IMR-90 (cell line): ENCODE results near the gene DAAM2. TPM values are rescaled to one million over a fixed set of nuclear protein-coding genes. Genes with fewer than 3 reads are reported as not detected.

Experiments
- ATAC-seq: fragments of 200-7000 bp; cut with Tn5 transposase; 2 replicates; pipeline ENCODE4 v1.9.1; 2020; ENCODE audit warnings: low read depth, mild to moderate bottlenecking, moderate library complexity
- BruUV-seq: library from RNA; stranded (reverse); fragments of 400-500 nt; replicated peaks from 2 replicates; lab custom pipeline; 2021; lab: Mats Ljungman, UMichigan
- CTCF ChIA-PET: fragments of 300-600 bp; formaldehyde crosslinking; extraction: SDS; loops from one replicate; lab custom pipeline; 2021; ENCODE audit warnings: antibody characterized with exemption; lab: Yijun Ruan, JAX
- POLR2A ChIA-PET: fragments of 300-600 bp; sonication (Branson Sonifier 250); formaldehyde crosslinking; loops from one replicate; lab custom pipeline; 2022; ENCODE audit warnings: antibody characterized with exemption; ENCODE audit not compliant: unreplicated experiment; lab: Charles Lee
- DNase-seq: peaks from one replicate; pipeline ENCODE4 v3.0.0; 2013
- H2AFZ ChIP-seq: replicated peaks from 2 replicates; pipeline ENCODE3; 2013; ENCODE audit warnings: low read length, mild to moderate bottlenecking; ENCODE audit not compliant: poor library complexity
- H2AK5ac ChIP-seq: 2 replicates; pipeline ENCODE4 v1.6.1; 2013; ENCODE audit warnings: low read depth, low read length, inconsistent platforms
- H2AK9ac ChIP-seq: replicated peaks from 2 replicates; pipeline ENCODE3; 2013; ENCODE audit warnings: mild to moderate bottlenecking, low read depth, low read length, moderate library complexity; ENCODE audit not compliant: poor library complexity
- H2BK120ac ChIP-seq: 2 replicates; pipeline ENCODE4 v1.6.1; 2013; ENCODE audit warnings: low read depth, low read length, inconsistent platforms
- H2BK15ac ChIP-seq: 3 replicates; pipeline ENCODE4 v1.6.1; 2013; ENCODE audit warnings: low read depth, low read length, inconsistent platforms
- H2BK20ac ChIP-seq: 2 replicates; pipeline ENCODE4 v1.6.1; 2013; ENCODE audit warnings: low read depth, mild to moderate bottlenecking, inconsistent platforms, low read length, moderate library complexity
- H2BK5ac ChIP-seq: 2 replicates; pipeline ENCODE4 v1.6.1; 2013; ENCODE audit warnings: mild to moderate bottlenecking, low read depth, low read length, inconsistent platforms; ENCODE audit not compliant: poor library complexity, severe bottlenecking
- H3K14ac ChIP-seq: replicated peaks from 2 replicates; pipeline ENCODE4 v1.6.1; 2013; ENCODE audit warnings: low read depth, low read length, inconsistent platforms
- H3K18ac ChIP-seq: 2 replicates; pipeline ENCODE4 v1.6.1; 2013; ENCODE audit warnings: low read depth, low read length, control low read depth
- H3K23ac ChIP-seq: 2 replicates; pipeline ENCODE4 v1.6.1; 2013; ENCODE audit warnings: low read depth, low read length, inconsistent platforms
- H3K27ac ChIP-seq: 2 replicates; pipeline ENCODE4 v1.5.1; 2013; ENCODE audit warnings: mild to moderate bottlenecking, control low read depth, low read length; ENCODE audit not compliant: insufficient read depth
- H3K27me3 ChIP-seq: 2 replicates; pipeline ENCODE4 v1.6.1; 2013; ENCODE audit warnings: low read length; ENCODE audit not compliant: control insufficient read depth, insufficient read depth
- H3K36me3 ChIP-seq: 2 replicates; pipeline ENCODE4 v1.6.1; 2013; ENCODE audit warnings: low read length, mixed read lengths; ENCODE audit not compliant: control insufficient read depth, insufficient read depth
- H3K4ac ChIP-seq: 2 replicates; pipeline ENCODE4 v1.6.1; 2013; ENCODE audit warnings: low read depth, low read length, inconsistent platforms
- H3K4me1 ChIP-seq: 2 replicates; pipeline ENCODE4 v1.6.1; 2013; ENCODE audit warnings: low read length, mixed read lengths; ENCODE audit not compliant: control insufficient read depth, insufficient read depth
- H3K4me2 ChIP-seq: 2 replicates; pipeline ENCODE4 v1.6.1; 2013; ENCODE audit warnings: low read depth, mild to moderate bottlenecking, control low read depth, low read length, moderate library complexity
- H3K4me3 ChIP-seq: 2 replicates; pipeline ENCODE4 v1.5.1; 2013; ENCODE audit warnings: low read depth, mild to moderate bottlenecking, control low read depth, low read length, moderate library complexity; ENCODE audit not compliant: insufficient read depth
- H3K56ac ChIP-seq: 2 replicates; pipeline ENCODE4 v1.6.1; 2013; ENCODE audit warnings: low read length, inconsistent platforms; ENCODE audit not compliant: insufficient read depth; ENCODE audit errors: extremely low read depth
- H3K79me1 ChIP-seq, 2 experiments: 2 replicates each; pipeline ENCODE4 v1.6.1; 2013; ENCODE audit warnings: low read length in 2 of 2, inconsistent platforms in 1 of 2, low read depth in 1 of 2
- H3K9ac ChIP-seq: 2 replicates; pipeline ENCODE4 v1.6.1; 2013; ENCODE audit warnings: low read depth, low read length, control low read depth
- H3K9me1 ChIP-seq: 2 replicates; pipeline ENCODE4 v1.6.1; 2013; ENCODE audit warnings: low read length, inconsistent platforms; ENCODE audit not compliant: insufficient read depth
- H3K9me3 ChIP-seq: 2 replicates; pipeline ENCODE4 v1.6.1; 2013; ENCODE audit warnings: low read length; ENCODE audit not compliant: control insufficient read depth, insufficient read depth
- H4K20me1 ChIP-seq: 2 replicates; pipeline ENCODE4 v1.6.1; 2013; ENCODE audit warnings: low read length, inconsistent platforms; ENCODE audit not compliant: insufficient read depth
- H4K5ac ChIP-seq: 2 replicates; pipeline ENCODE4 v1.6.1; 2013; ENCODE audit warnings: mild to moderate bottlenecking, low read depth, low read length, control low read depth
- H4K8ac ChIP-seq, 2 experiments: 2 replicates each; pipeline ENCODE4 v1.6.1; 2013; ENCODE audit warnings: low read depth in 2 of 2, low read length in 2 of 2, control low read depth in 1 of 2, inconsistent platforms in 1 of 2
- H4K91ac ChIP-seq: 2 replicates; pipeline ENCODE4 v1.6.1; 2013; ENCODE audit warnings: low read depth, low read length, inconsistent platforms; ENCODE audit not compliant: insufficient read depth
- BHLHE40 ChIP-seq: fragments of 150-350 bp; IDR thresholded peaks from 2 replicates; pipeline ENCODE4 v1.6.1; 2016; ENCODE audit warnings: mild to moderate bottlenecking, low read depth, low read length
- CEBPB ChIP-seq: IDR thresholded peaks from 2 replicates; pipeline ENCODE4 v1.6.1; 2012; ENCODE audit warnings: low read depth, low read length, improper control_type of control experiment
- CTCF ChIP-seq: conservative IDR thresholded peaks from 2 replicates; pipeline ENCODE4 v1.5.1; 2012; ENCODE audit warnings: mild to moderate bottlenecking, low read depth, low read length, improper control_type of control experiment
- ELK1 ChIP-seq: fragments of 150-350 bp; IDR thresholded peaks from 2 replicates; pipeline ENCODE4 v1.6.1; 2016; ENCODE audit warnings: low read depth, mild to moderate bottlenecking, low read length, moderate library complexity, borderline replicate concordance
- MAZ ChIP-seq: IDR thresholded peaks from 2 replicates; pipeline ENCODE4 v1.6.1; 2012; ENCODE audit warnings: low read depth, mild to moderate bottlenecking, low read length, improper control_type of control experiment, moderate library complexity, borderline replicate concordance
- NFE2L2 ChIP-seq: fragments of 150-350 bp; IDR thresholded peaks from 2 replicates; pipeline ENCODE4 v1.6.1; 2016; ENCODE audit warnings: low read depth, mild to moderate bottlenecking, low read length
- RAD21 ChIP-seq: IDR thresholded peaks from 2 replicates; pipeline ENCODE4 v1.6.1; 2012; ENCODE audit warnings: low read length, improper control_type of control experiment
- RFX5 ChIP-seq: IDR thresholded peaks from 2 replicates; pipeline ENCODE4 v1.8.0; 2012; ENCODE audit warnings: low read depth, mild to moderate bottlenecking, low read length, moderate library complexity
- SMC3 ChIP-seq: fragments of 150-350 bp; IDR thresholded peaks from 2 replicates; pipeline ENCODE4 v1.6.1; 2016; ENCODE audit warnings: low read depth, mild to moderate bottlenecking, antibody characterized with exemption, low read length, moderate library complexity
- WGBS, 2 experiments: methylation state at CpG; one replicate each; pipeline versions ENCODE4 v1.1.5 to v1.1.7; 2013; ENCODE audit warnings: missing lambda C conversion rate in 2 of 2; ENCODE audit not compliant: insufficient read length in 1 of 2; ENCODE audit errors: extremely low coverage in 2 of 2; 5-methylcytosine and 5-hydroxymethylcytosine counted together
- dilution Hi-C: fragments of 300-500 bp; cut with HindIII; formaldehyde crosslinking; loops from one replicate; pipeline ENCODE4 v1.14.3; 2018; ENCODE audit warnings: low sequenced_read_pairs; ENCODE audit not compliant: unreplicated experiment
- in situ Hi-C: fragments of 300-500 bp; cut with MboI; formaldehyde crosslinking; loops from 3 replicates; pipeline ENCODE4 v1.14.3; 2019; ENCODE audit warnings: low sequenced_read_pairs, inconsistent platforms, mixed read lengths
- intact Hi-C: fragments of 100-400 bp; cut with micrococcal nuclease; formaldehyde crosslinking; loops from 2 replicates; pipeline ENCODE4 v1.10.0; 2022
- polyA plus RNA-seq, 3 experiments: library from polyadenylated mRNA; depleted of rRNA; stranded (reverse); fragments of >200 nt; gene quantifications; 2 replicates each; pipeline ENCODE4 v1.2.3, GENCODE V29; 2012; ENCODE audit warnings: low replicate concordance in 1 of 3
- total RNA-seq: library from RNA; depleted of rRNA; stranded (reverse); fragments of >200 nt; gene quantifications from 2 replicates; pipeline ENCODE4 v1.2.3, GENCODE V29; 2012

The DAAM2 gene
- total and polyA plus RNA-seq, 2 of the 4 experiments (the other 2 are of a cell fraction): 11.2 to 12.9 TPM

GRCh38 chr6:39904946-39905639 is 112.9 kb downstream of the DAAM2 start:
- H3K4me1 ChIP-seq: no peaks in the 10 kb centered on the region
- no TSS peak for BruUV-seq
- no peak overlapping the region for H4K8ac ChIP-seq
- no peak overlapping the region for H3K9ac ChIP-seq
- no peak overlapping the region for H4K91ac ChIP-seq
- no peak overlapping the region for H2BK20ac ChIP-seq
- H2AFZ ChIP-seq: no peak overlapping the region
- H2BK5ac ChIP-seq: no peak overlapping the region
- DNase-seq (no peak), ATAC-seq (no peak)
- H4K20me1 ChIP-seq: no peaks in the 10 kb centered on the region
- no peak overlapping the region for H3K56ac ChIP-seq
- no peak overlapping the region for H3K27ac ChIP-seq
- no peak overlapping the region for H3K4me3 ChIP-seq
- in situ Hi-C loops: no loop called here
- dilution Hi-C loops: no loop called here
- H3K14ac ChIP-seq: no peak overlapping the region
- H3K9me1 ChIP-seq: no peaks in the 10 kb centered on the region; the same call in 1 of the 2 replicates
- H3K4ac ChIP-seq: no peak overlapping the region
- no peak overlapping the region for H4K5ac ChIP-seq
- H3K79me1 ChIP-seq: no peaks in the 10 kb centered on the region
- H3K27me3 ChIP-seq: no peaks in the 10 kb centered on the region
- no peak overlapping the region for H2BK15ac ChIP-seq
- no peaks in the 10 kb centered on the region for H3K9me3 ChIP-seq
- POLR2A ChIA-PET: no interaction called here
- TF ChIP-seq ELK1 (no peak), RAD21 (no peak), CTCF (no peak), CEBPB (no peak), RFX5 (no peak), BHLHE40 (no peak), NFE2L2 (no peak), MAZ (no peak), SMC3 (no peak)
- CTCF ChIA-PET: interaction anchor here (1.1 kb wide), 1 partner anchor 39 kb away, joined by 5 read pairs; no protein-coding TSS in a partner anchor
- no peak overlapping the region for H2BK120ac ChIP-seq
- no peak overlapping the region for H3K4me2 ChIP-seq
- no CpG with 5 or more reads among the region's 4 CpGs for WGBS, 2 experiments
- intact Hi-C loops: loop anchor here (10.0 kb wide), 1 partner anchor 400 kb away; no protein-coding TSS in a partner anchor
- no peak overlapping the region for H2AK9ac ChIP-seq
- no peak overlapping the region for H3K18ac ChIP-seq
- peaks cover 32% of the 10 kb centered on the region; the same call in 1 of the 2 replicates for H3K36me3 ChIP-seq
- no peak overlapping the region for H3K23ac ChIP-seq
- H2AK5ac ChIP-seq: no peak overlapping the region
